Cardiac septum (tissue), 1 donor: ENCODE results near the gene MRPL44. TPM values are rescaled to one million over a fixed set of nuclear protein-coding genes. Genes with fewer than 3 reads are reported as not detected.
"Not testable (repeated sequence)": the region's sequence is repeated elsewhere in the genome, so short reads cannot be mapped to it uniquely, and the experiment has no call there.

Experiments
- DNase-seq: peaks from one replicate; pipeline ENCODE4 v3.0.0-alpha.2; 2020; ENCODE audit warnings: low spot score
- intact Hi-C: fragments of 100-400 bp; cut with DNase I; formaldehyde crosslinking; loops from one replicate; pipeline ENCODE4 v1.14.0; 2022
- total RNA-seq: library from RNA; stranded (reverse); fragmentation: NEBNext Ultra II Directional; extraction: Animal tissue kit (Norgen Biotek cat#: 25700); gene quantifications from one replicate; pipeline ENCODE4 v1.2.1, GENCODE V29; 2021
- donor health status: DM: no; HTN: no; CAD: no.

MRPL44 gene
- total RNA-seq, 1 donor from 2014 or later: 34.2 TPM

DNA sequence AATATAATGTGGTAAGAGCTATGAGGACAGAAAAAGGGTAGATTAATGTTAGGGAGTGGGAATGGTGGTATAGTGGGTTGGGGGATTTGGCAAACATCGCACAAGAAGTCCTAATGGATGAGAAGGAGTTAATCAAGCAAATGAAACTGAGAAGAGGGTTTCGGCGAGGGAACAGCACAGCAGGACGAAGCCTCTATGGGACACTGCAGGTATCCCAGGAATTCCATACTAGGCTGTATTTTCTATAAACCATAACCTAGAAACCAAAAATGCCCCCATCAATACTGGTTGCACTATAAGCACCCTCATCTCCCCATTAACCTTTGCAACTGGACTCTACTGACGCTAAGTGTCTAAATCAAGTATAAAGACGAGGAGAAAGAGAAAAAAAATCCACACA lies 22.4 kb upstream of the MRPL44 start:
- intact Hi-C loops: no loop called here
- DNase-seq: no peak

DNA sequence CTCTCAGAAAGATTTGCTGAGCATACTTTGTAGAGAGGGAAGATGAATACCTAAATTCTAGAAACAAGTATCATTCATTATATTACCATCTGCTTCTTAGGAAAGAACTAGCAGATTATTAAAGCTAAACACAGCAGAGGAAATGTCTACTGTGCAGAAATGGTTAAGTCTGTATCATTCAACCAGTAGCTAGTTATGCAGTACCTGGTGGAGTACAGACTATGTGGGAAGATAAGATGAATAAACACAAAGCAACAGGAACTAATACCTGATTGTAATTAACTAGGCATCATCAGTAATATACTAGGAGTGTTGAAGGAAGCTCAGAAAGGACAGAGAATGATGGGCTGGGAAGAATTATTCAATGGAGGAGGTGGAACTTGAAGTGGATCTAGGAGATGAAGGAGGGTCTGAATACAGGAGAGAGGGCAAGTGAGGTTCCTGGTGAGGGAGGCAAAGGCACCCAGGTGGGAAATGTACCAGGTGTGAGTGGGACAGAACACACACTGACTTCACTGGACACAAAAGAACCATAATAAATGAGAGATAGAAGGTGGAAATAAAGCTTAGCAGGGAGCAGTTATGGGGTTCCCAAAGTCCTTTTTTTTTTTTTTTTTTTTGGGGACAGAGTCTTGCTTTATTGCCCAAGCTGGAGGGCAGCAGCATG lies 21.7 kb upstream of the MRPL44 start:
- intact Hi-C loops: no loop called here
- no peak for DNase-seq

GRCh38 chr2:223936862-223937326 lies 20.4 kb upstream of the MRPL44 start:
- intact Hi-C loops: no loop called here
- DNase-seq: no peak

- intact Hi-C loops: no loop called here
- no peak for DNase-seq
Measured at GRCh38 chr2:223937535-223937934, 19.7 kb upstream of the MRPL44 start.

DNA sequence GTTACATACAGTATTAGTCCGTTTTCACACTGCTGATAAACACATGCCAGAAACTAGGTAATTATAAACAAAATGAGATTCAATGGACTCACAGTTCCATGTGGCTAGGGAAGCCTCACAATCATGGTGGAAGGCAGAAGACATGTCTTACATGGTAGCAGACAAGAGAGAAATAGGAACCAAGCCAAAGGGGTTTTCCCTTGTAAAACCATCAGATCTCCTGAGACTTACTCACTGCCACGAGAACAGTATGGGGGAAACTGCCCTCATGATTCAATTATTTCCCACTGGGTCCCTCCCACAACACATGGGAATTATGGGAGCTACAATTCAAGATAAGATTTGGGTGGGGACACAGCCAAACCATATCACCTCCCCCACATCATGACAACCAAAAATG lies 17.8 kb upstream of the MRPL44 start:
- intact Hi-C loops, DNase-seq: not testable (repeated sequence)

DNA sequence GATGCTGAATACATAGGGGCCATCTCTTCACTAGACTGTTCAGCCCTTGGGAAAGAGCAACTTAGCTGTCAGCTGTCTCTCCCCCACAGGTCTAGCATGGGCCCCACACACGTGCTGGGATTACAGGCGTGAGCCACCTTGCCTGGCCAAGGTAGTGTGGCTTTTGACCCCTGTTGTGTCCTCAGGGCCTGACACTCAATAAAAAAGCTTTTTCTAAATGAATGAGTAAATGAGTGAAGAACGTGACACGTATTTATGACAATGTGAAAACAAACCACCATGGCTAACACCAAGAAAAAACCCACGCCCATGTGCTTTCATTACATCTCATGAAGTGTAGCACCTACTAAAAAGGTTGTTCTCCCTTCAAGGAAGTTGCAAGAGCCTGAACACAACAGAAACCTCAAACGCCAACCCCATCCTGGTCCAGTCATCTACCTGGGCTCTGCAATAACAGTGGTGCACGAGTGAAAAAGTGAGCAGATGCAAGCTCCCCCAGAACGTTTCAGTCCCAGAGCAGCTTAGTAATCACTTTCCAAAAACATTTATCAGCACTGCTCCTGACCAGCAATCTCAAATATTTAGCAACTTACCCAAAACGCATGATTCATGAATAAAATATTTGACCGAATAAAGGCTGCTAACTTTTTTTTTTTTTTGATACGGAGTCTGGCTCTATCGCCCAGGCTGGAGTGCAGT lies 15.5 kb upstream of the MRPL44 start:
- intact Hi-C loops: no loop called here
- DNase-seq: no peak

DNA sequence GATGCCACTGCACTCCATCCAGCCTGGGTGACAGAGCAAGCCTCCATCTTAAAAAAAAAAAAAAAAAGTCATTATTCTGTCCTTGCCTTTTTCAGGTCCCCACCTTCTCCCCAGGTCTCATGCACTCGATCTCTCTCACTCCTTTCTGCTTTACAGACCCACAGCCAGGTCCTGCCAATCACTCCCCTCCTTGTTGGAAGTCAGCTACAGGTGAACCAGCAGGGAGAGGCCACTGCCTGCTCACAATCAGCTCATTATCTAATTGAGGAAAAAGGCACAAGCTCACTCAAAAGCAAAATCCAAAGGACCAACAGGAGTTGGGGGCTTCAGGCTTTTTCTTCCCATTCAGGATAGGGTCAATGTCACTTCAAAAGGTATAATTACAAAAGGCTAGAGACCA lies 14.1 kb upstream of the MRPL44 start:
- DNase-seq: no peak
- intact Hi-C loops: no loop called here

DNA sequence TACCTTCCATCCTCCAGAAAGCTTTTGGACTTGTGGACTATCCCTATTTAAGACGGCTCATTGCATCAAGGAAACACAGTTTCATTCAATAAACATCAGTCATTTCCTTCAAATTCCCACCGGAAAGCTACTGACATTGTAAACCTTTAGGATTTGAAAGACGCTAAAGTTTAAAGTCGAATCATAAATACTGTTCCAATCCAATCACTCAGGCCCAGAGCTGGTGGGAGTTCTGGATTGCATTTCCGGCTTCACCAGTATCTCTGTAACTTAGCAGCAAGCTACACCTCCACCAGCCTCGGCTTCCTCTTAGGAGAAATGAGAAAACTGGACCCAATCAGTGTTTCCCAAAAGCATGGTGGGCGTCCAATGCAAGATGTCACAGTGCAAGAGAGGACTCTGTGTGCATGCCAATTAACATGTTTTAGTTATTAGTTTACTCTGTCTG lies 13.7 kb upstream of the MRPL44 start:
- no peak for DNase-seq
- intact Hi-C loops: no loop called here

DNA sequence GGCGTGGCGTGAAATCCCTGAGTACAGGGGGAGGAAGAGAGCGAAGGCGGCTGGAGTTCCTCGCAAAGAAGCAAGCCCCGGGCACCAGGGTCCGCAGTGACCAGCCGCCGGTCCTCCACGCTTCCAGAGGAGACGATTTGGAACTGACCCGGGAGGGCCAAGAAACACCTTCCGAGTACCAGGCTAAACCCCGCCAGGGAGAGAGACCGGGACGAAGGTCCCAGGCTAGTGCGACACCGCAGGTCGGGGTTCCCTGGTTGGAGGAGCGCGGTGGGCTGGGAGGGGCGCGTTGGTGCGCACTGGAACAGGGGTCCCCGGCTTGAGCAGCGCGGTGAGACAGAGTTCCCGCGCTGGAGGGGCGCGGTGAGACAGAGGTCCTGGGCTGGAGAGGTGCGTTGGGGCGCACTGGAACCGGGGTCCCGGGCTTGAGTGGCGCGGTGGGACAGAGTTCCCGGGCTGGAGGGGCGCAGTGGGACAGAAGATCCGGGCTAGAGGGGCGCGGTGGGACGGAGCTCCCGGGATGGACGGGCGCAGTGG lies 13.0 kb upstream of the MRPL44 start:
- DNase-seq: peak; percentile 78
- intact Hi-C loops: no loop called here

DNA sequence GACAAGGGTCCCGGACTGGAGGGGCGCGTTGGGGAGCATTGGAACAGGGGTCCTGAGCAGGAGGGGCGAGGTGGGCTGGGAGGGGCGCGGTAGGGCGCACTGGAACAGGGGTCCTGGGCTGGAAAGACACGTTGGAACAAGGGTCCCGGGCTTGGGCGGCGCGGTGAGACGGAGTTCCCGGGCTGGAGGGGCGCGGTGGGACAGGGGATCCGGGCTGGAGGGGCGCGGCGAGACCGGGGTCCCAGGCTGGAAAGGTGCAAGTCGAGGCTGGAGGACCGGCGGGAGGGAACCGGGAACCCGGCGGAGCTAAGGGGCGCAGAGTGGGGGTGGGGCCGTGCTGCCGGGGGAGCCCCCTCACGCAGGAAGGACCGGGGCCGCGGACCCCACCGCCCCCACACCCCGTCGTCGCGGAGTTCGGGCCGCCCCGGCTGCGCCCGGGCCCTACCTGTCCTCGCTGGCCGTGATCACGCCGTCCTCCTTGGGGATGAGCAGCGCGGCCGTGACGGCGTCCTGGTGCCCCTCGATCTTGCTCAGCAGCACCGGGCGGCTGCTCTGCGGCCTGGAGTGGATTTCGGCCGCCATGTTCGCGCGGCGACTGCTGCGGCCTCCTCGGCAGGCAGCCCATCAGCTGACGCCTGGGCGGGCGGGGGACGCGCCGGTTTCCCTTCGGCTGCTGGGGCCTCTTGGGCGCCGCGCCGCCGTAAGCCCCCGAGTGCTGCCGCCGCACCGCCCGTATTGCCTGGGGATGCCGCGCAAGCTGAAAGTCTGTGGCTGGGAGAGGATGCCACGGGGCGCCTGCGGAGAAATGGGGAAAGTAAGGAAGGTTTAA lies 12.3 kb upstream of the MRPL44 start, which contains the start of gene WDFY1:
WDFY1 (minus strand) TSS at position 633 of the 829 bp plus-strand sequence; CDS start at position 582, 51 bp downstream.
- intact Hi-C loops: loop anchor here (1.0 to 5.0 kb wide), 2 partner anchors 12 to 108 kb away; partner anchors contain the start of genes AP1S3 and MRPL44

GRCh38 chr2:223945755-223946154 lies 11.5 kb upstream of the MRPL44 start:
- intact Hi-C loops: loop anchor here (1.0 to 5.0 kb wide), 2 partner anchors 12 to 108 kb away; partner anchors contain the start of genes AP1S3 and MRPL44
- no peak for DNase-seq

More for the DNA sequence above, 12.3 kb upstream of the MRPL44 start, which contains the start of gene WDFY1:
- peak; percentile 94 for DNase-seq

GRCh38 chr2:223947711-223948205 lies 9.5 kb upstream of the MRPL44 start:
- intact Hi-C loops: loop anchor here (5.0 kb wide), 1 partner anchor 110 kb away; the partner anchor contains the start of gene AP1S3
- no peak for DNase-seq

- intact Hi-C loops: loop anchor here (5.0 kb wide), 1 partner anchor 112 kb away; the partner anchor contains the start of gene AP1S3
- DNase-seq: no peak
Measured at GRCh38 chr2:223949241-223949840, 7.9 kb upstream of the MRPL44 start.

GRCh38 chr2:223950448-223951347 lies 6.6 kb upstream of the MRPL44 start:
- DNase-seq: no peak
- intact Hi-C loops: loop anchor here (10.0 kb wide), 1 partner anchor 634 kb away; the partner anchor contains the start of gene CUL3

DNA sequence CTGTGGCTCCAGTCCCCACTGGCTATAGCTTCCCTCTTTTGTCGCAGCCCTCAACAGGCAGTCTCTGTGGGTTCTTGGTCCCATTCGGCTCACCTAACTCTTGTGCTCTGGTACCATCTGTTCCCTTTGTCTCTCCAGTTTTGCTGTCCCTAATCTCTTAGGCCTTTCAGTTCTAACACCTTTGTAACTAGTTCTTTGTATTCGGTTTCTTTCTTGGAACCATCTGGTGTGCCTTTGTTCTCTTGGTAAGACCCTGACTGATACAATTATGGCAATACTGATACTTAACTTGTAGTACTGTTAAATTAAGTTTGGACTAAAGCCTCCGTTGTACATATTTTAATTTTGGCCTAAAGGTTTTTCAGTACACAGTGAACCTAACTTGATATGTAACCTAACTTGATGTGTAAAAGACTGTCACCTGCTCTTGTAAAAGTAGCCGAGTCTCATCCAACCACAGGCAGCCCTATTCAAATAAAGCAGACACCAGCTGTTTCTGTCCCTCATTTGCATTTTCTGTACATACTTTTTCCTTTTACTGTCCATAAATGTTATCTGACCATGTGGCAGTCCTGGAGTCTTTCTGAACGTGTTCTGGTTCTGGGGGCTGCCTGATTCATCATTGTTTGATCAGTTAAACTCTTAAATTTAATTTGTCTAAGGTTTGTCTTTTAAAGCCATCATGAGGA lies 4.8 kb upstream of the MRPL44 start:
- DNase-seq: no peak
- intact Hi-C loops: loop anchor here (10.0 kb wide), 1 partner anchor 632 kb away; the partner anchor contains the start of gene CUL3

DNA sequence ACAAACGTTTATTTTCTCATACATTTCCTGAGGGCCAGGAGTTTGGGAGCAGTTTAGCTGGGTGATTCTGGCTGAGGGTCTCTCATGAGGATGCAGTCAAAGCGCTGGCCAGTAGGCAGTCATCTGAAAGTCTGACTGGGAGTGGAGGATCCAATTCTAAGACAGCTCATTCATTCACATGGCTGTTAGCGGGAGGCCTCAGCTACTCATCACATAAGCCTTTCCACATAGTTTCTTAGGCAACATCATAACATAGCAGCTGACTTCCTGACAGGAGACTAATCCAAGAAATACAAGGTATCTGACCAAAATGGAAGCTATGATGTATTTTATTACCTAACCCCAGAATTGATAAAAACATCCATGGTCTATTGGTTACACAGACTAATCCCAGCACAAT lies 2.9 kb upstream of the MRPL44 start:
- no peak for DNase-seq
- intact Hi-C loops: loop anchor here (10.0 kb wide), 1 partner anchor 630 kb away; the partner anchor contains the start of gene CUL3

DNA sequence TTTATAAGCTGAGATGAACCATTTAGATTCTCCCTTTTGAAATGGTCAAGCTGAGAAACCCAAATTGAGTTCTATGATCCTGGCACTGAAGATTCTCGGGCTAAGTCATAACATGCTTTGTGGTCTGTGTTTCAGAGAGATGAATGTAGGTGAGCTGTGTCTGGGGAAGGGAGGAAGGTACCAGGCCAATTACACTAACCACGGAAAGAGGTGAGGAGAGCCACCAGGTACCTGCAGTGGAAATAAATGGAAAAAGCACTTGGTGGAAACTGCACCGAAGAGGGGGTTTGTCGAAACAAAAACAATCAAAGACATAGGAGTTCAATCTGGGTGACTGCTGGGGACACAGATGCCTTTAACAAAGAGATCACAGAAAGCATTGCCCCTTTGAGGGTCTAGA lies 963 bp upstream of the MRPL44 start:
- DNase-seq: no peak
- intact Hi-C loops: loop anchor here (10.0 kb wide), 1 partner anchor 629 kb away; the partner anchor contains the start of gene CUL3
